ENCODE results near the gene SYT1. TPM values are rescaled to one million over a fixed set of nuclear protein-coding genes. Genes with fewer than 3 reads are reported as not detected.
"Not testable (repeated sequence)": the region's sequence is repeated elsewhere in the genome, so short reads cannot be mapped to it uniquely, and the experiment has no call there.

Gene SYT1
- total RNA-seq, 5 donors from 2014 or later (not counting 1 experiment from before 2014, with no cell fraction given), result 0.09 TPM; not detected in 3

GRCh38 chr12:79023784-79024183, 159.2 kb downstream of the SYT1 start:
- Mint-ChIP-seq H3K4me3 (no peak overlapping the region), H3K36me3 (no peaks in the 10 kb centered on the region), H3K27ac (no peak overlapping the region), H3K27me3 (no peaks in the 10 kb centered on the region), H3K4me1 (no peaks in the 10 kb centered on the region), H3K9me3 (peaks cover 0 to 3% (median 3%) of the 10 kb centered on the region in 3 donors)
- Histone ChIP-seq H3K27me3 (replicated peaks in 1 of 2; ENCODE audit: control insufficient read depth in 2 of 2, extremely low read depth in 1 of 2, insufficient read depth in 2 of 2, low read length in 1 of 2) (no peaks in the 10 kb centered on the region), H3K9me3 (no peaks in the 10 kb centered on the region), H3K4me1 (ENCODE audit: control insufficient read depth in 1 of 2, extremely low read depth in 1 of 2, insufficient read depth in 2 of 2, low read length in 2 of 2) (no peaks in the 10 kb centered on the region), H3K4me3 (ENCODE audit: control insufficient read depth in 1 of 2, extremely low read depth in 1 of 2, low read length in 1 of 2) (no peak overlapping the region), H3K27ac (ENCODE audit: low read length) (no peak overlapping the region), H3K36me3 (ENCODE audit: control insufficient read depth in 2 of 2, extremely low read depth in 1 of 2, insufficient read depth in 1 of 2, low read length in 1 of 2) (no peaks in the 10 kb centered on the region)
- DNase-seq (no peak), ATAC-seq (replicated peaks in 1 of 4) (no peak)
- ChIA-PET CTCF (no interaction called here), POLR2A (interaction anchor here in 1 of 2 donors (0.5 kb wide), 1 partner anchor 1196 kb away, joined by 10 read pairs; no protein-coding TSS in a partner anchor)
- WGBS (ENCODE audit: insufficient coverage), result 100% methylated on average over 1 of the region's 2 CpGs

GRCh38 chr12:79033788-79034187, 169.2 kb downstream of the SYT1 start:
- no peaks in the 10 kb centered on the region for H3K27me3 Mint-ChIP-seq
- H3K36me3 ChIP-seq (ENCODE audit: control insufficient read depth in 2 of 2, extremely low read depth in 1 of 2, insufficient read depth in 1 of 2, low read length in 1 of 2), result no peaks in the 10 kb centered on the region
- DNase-seq (no peak), ATAC-seq (replicated peaks in 1 of 4) (no peak)
- H3K9me3 ChIP-seq, result no peaks in the 10 kb centered on the region
- ChIA-PET POLR2A (no interaction called here), CTCF (no interaction called here)
- no peak overlapping the region for H3K4me3 ChIP-seq (ENCODE audit: control insufficient read depth in 1 of 2, extremely low read depth in 1 of 2, low read length in 1 of 2)
- no peaks in the 10 kb centered on the region for H3K4me1 Mint-ChIP-seq
- H3K27ac ChIP-seq (ENCODE audit: low read length), result no peak overlapping the region
- H3K27ac Mint-ChIP-seq, result no peak overlapping the region
- no peaks in the 10 kb centered on the region for H3K4me1 ChIP-seq (ENCODE audit: control insufficient read depth in 1 of 2, extremely low read depth in 1 of 2, insufficient read depth in 2 of 2, low read length in 2 of 2)
- H3K4me3 Mint-ChIP-seq, result no peak overlapping the region
- H3K27me3 ChIP-seq (replicated peaks in 1 of 2; ENCODE audit: control insufficient read depth in 2 of 2, extremely low read depth in 1 of 2, insufficient read depth in 2 of 2, low read length in 1 of 2), result no peaks in the 10 kb centered on the region
- H3K9me3 Mint-ChIP-seq, result peaks cover 3 to 19% (median 16%) of the 10 kb centered on the region in 3 donors
- H3K36me3 Mint-ChIP-seq, result no peaks in the 10 kb centered on the region

- H3K4me3 ChIP-seq (ENCODE audit: control insufficient read depth in 1 of 2, extremely low read depth in 1 of 2, low read length in 1 of 2); H3K4me3 Mint-ChIP-seq; DNase-seq; H3K36me3 Mint-ChIP-seq; H3K4me1 ChIP-seq (ENCODE audit: control insufficient read depth in 1 of 2, extremely low read depth in 1 of 2, insufficient read depth in 2 of 2, low read length in 2 of 2); H3K9me3 Mint-ChIP-seq; POLR2A ChIA-PET; H3K4me1 Mint-ChIP-seq; H3K36me3 ChIP-seq (ENCODE audit: control insufficient read depth in 2 of 2, extremely low read depth in 1 of 2, insufficient read depth in 1 of 2, low read length in 1 of 2); ATAC-seq (replicated peaks in 1 of 4); H3K27ac Mint-ChIP-seq; H3K9me3 ChIP-seq; H3K27ac ChIP-seq (ENCODE audit: low read length); H3K27me3 Mint-ChIP-seq; H3K27me3 ChIP-seq (replicated peaks in 1 of 2; ENCODE audit: control insufficient read depth in 2 of 2, extremely low read depth in 1 of 2, insufficient read depth in 2 of 2, low read length in 1 of 2); CTCF ChIA-PET: not testable (repeated sequence)
- WGBS (ENCODE audit: insufficient coverage), result 100% methylated on average over 1 of the region's 6 CpGs
These were observed 180.2 kb downstream of the SYT1 start for GRCh38 chr12:79044748-79045147.

GRCh38 chr12:79045149-79045703, 180.7 kb downstream of the SYT1 start:
- POLR2A ChIA-PET; H3K27ac Mint-ChIP-seq; H3K27me3 Mint-ChIP-seq; H3K36me3 Mint-ChIP-seq; H3K27ac ChIP-seq (ENCODE audit: low read length); H3K36me3 ChIP-seq (ENCODE audit: control insufficient read depth in 2 of 2, extremely low read depth in 1 of 2, insufficient read depth in 1 of 2, low read length in 1 of 2); H3K4me3 ChIP-seq (ENCODE audit: control insufficient read depth in 1 of 2, extremely low read depth in 1 of 2, low read length in 1 of 2); H3K9me3 Mint-ChIP-seq; H3K4me1 ChIP-seq (ENCODE audit: control insufficient read depth in 1 of 2, extremely low read depth in 1 of 2, insufficient read depth in 2 of 2, low read length in 2 of 2); CTCF ChIA-PET; H3K9me3 ChIP-seq; ATAC-seq (replicated peaks in 1 of 4); H3K4me3 Mint-ChIP-seq; H3K27me3 ChIP-seq (replicated peaks in 1 of 2; ENCODE audit: control insufficient read depth in 2 of 2, extremely low read depth in 1 of 2, insufficient read depth in 2 of 2, low read length in 1 of 2); H3K4me1 Mint-ChIP-seq: not testable (repeated sequence)
- WGBS (ENCODE audit: insufficient coverage), result 94% methylated on average over 26 of the region's 32 CpGs
- peak in 1 of 35 experiments; percentile 0 for DNase-seq

GRCh38 chr12:79046021-79046420, 181.4 kb downstream of the SYT1 start:
- no peaks in the 10 kb centered on the region for H3K27me3 ChIP-seq (replicated peaks in 1 of 2; ENCODE audit: control insufficient read depth in 2 of 2, extremely low read depth in 1 of 2, insufficient read depth in 2 of 2, low read length in 1 of 2)
- H3K9me3 Mint-ChIP-seq, result peaks cover 0 to 5% (median 2%) of the 10 kb centered on the region in 3 donors
- 100% methylated on average over 1 of the region's 1 CpG for WGBS (ENCODE audit: insufficient coverage)
- no peaks in the 10 kb centered on the region for H3K9me3 ChIP-seq
- ATAC-seq (replicated peaks in 1 of 4) (no peak), DNase-seq (no peak)
- no peaks in the 10 kb centered on the region for H3K36me3 ChIP-seq (ENCODE audit: control insufficient read depth in 2 of 2, extremely low read depth in 1 of 2, insufficient read depth in 1 of 2, low read length in 1 of 2)
- H3K27me3 Mint-ChIP-seq, result no peaks in the 10 kb centered on the region
- no peak overlapping the region for H3K27ac Mint-ChIP-seq
- no peaks in the 10 kb centered on the region for H3K4me1 Mint-ChIP-seq
- CTCF ChIA-PET, result no interaction called here
- no peak overlapping the region for H3K4me3 Mint-ChIP-seq
- no peaks in the 10 kb centered on the region for H3K36me3 Mint-ChIP-seq
- no peak overlapping the region for H3K4me3 ChIP-seq (ENCODE audit: control insufficient read depth in 1 of 2, extremely low read depth in 1 of 2, low read length in 1 of 2)
- H3K4me1 ChIP-seq (ENCODE audit: control insufficient read depth in 1 of 2, extremely low read depth in 1 of 2, insufficient read depth in 2 of 2, low read length in 2 of 2), result no peaks in the 10 kb centered on the region
- POLR2A ChIA-PET, result no interaction called here
- H3K27ac ChIP-seq (ENCODE audit: low read length), result no peak overlapping the region

GRCh38 chr12:79048962-79049361, 184.4 kb downstream of the SYT1 start:
- no CpG with 5 or more reads among the region's 3 CpGs for WGBS (ENCODE audit: insufficient coverage)
- H3K27me3 ChIP-seq (replicated peaks in 1 of 2; ENCODE audit: control insufficient read depth in 2 of 2, extremely low read depth in 1 of 2, insufficient read depth in 2 of 2, low read length in 1 of 2), result no peaks in the 10 kb centered on the region
- peaks cover 0 to 5% (median 5%) of the 10 kb centered on the region in 3 donors for H3K9me3 Mint-ChIP-seq
- H3K4me1 ChIP-seq (ENCODE audit: control insufficient read depth in 1 of 2, extremely low read depth in 1 of 2, insufficient read depth in 2 of 2, low read length in 2 of 2), result no peaks in the 10 kb centered on the region
- ChIA-PET POLR2A (no interaction called here), CTCF (no interaction called here)
- no peaks in the 10 kb centered on the region for H3K4me1 Mint-ChIP-seq
- H3K9me3 ChIP-seq, result no peaks in the 10 kb centered on the region
- H3K36me3 ChIP-seq (ENCODE audit: control insufficient read depth in 2 of 2, extremely low read depth in 1 of 2, insufficient read depth in 1 of 2, low read length in 1 of 2), result no peaks in the 10 kb centered on the region
- no peak for ATAC-seq (replicated peaks in 1 of 4)
- DNase-seq, result no peak
- no peaks in the 10 kb centered on the region for H3K27me3 Mint-ChIP-seq
- no peak overlapping the region for H3K4me3 ChIP-seq (ENCODE audit: control insufficient read depth in 1 of 2, extremely low read depth in 1 of 2, low read length in 1 of 2)
- H3K27ac Mint-ChIP-seq, result no peak overlapping the region
- no peak overlapping the region for H3K27ac ChIP-seq (ENCODE audit: low read length)
- H3K36me3 Mint-ChIP-seq, result no peaks in the 10 kb centered on the region
- H3K4me3 Mint-ChIP-seq, result no peak overlapping the region

- Mint-ChIP-seq H3K4me3 (no peak overlapping the region), H3K4me1 (no peaks in the 10 kb centered on the region), H3K36me3 (no peaks in the 10 kb centered on the region), H3K27ac (no peak overlapping the region), H3K9me3 (peaks cover 0 to 5% (median 0%) of the 10 kb centered on the region in 3 donors), H3K27me3 (no peaks in the 10 kb centered on the region)
- H3K36me3 ChIP-seq (ENCODE audit: control insufficient read depth in 2 of 2, extremely low read depth in 1 of 2, insufficient read depth in 1 of 2, low read length in 1 of 2), result no peaks in the 10 kb centered on the region
- ATAC-seq (replicated peaks in 1 of 4), result no peak
- H3K4me1 ChIP-seq (ENCODE audit: control insufficient read depth in 1 of 2, extremely low read depth in 1 of 2, insufficient read depth in 2 of 2, low read length in 2 of 2), result no peaks in the 10 kb centered on the region
- H3K27ac ChIP-seq (ENCODE audit: low read length), result no peak overlapping the region
- no peaks in the 10 kb centered on the region for H3K27me3 ChIP-seq (replicated peaks in 1 of 2; ENCODE audit: control insufficient read depth in 2 of 2, extremely low read depth in 1 of 2, insufficient read depth in 2 of 2, low read length in 1 of 2)
- ChIA-PET CTCF (no interaction called here), POLR2A (no interaction called here)
- DNase-seq, result no peak
- no peak overlapping the region for H3K4me3 ChIP-seq (ENCODE audit: control insufficient read depth in 1 of 2, extremely low read depth in 1 of 2, low read length in 1 of 2)
- WGBS (ENCODE audit: insufficient coverage), result no CpG with 5 or more reads among the region's 3 CpGs
- no peaks in the 10 kb centered on the region for H3K9me3 ChIP-seq
These were observed 188.8 kb downstream of the SYT1 start for GRCh38 chr12:79053394-79053793.
